H1 (cell line): ENCODE measurements around the gene SLC39A10. TPM values are rescaled to one million over a fixed set of nuclear protein-coding genes. Genes with fewer than 3 reads are reported as not detected.

ENCODE experiments used
- CTCF ChIA-PET: fragments of 300-600 bp; sonication (Branson Sonifier 250); formaldehyde crosslinking; loops from one replicate; lab custom pipeline; 2021; ENCODE audit not compliant: partially characterized antibody; lab: Charles Lee
- POLR2A ChIA-PET: fragments of 300-600 bp; sonication (Branson Sonifier 250); formaldehyde crosslinking; loops from one replicate; lab custom pipeline; 2021; ENCODE audit warnings: inconsistent platforms; ENCODE audit not compliant: partially characterized antibody; lab: Charles Lee
- DNase-seq, 2 experiments: peaks; one replicate each; pipeline versions ENCODE4 v3.0.0 to v3.0.0-alpha.2; 2010 to 2022; ENCODE audit warnings: low spot score in 2 of 2, low read depth in 1 of 2, mixed read lengths in 1 of 2
- FAIRE-seq: peaks from 2 replicates; lab custom pipeline; 2011; peaks lifted over from hg19 to GRCh38; lab: Jason Lieb, UNC
- H2AFZ ChIP-seq: 2 replicates; pipeline ENCODE4 v1.8.1; 2012; ENCODE audit warnings: low read length, inconsistent platforms
- H2AK5ac ChIP-seq: 2 replicates; pipeline ENCODE4 v1.6.1; 2013; ENCODE audit warnings: low read depth, low read length
- H2BK120ac ChIP-seq: replicated peaks from 2 replicates; pipeline ENCODE3; 2013; ENCODE audit warnings: low read depth, low read length, inconsistent platforms
- H2BK12ac ChIP-seq: 2 replicates; pipeline ENCODE4 v1.6.1; 2013; ENCODE audit warnings: low read depth, low read length
- H2BK15ac ChIP-seq: 2 replicates; pipeline ENCODE4 v1.6.1; 2013; ENCODE audit warnings: low read length
- H2BK20ac ChIP-seq: 2 replicates; pipeline ENCODE4 v1.6.1; 2013; ENCODE audit warnings: low read length
- H2BK5ac ChIP-seq: 2 replicates; pipeline ENCODE4 v1.6.1; 2013; ENCODE audit warnings: low read depth, low read length
- H3K14ac ChIP-seq: 2 replicates; pipeline ENCODE4 v1.6.1; 2013; ENCODE audit warnings: inconsistent platforms; ENCODE audit not compliant: insufficient read length
- H3K18ac ChIP-seq: 2 replicates; pipeline ENCODE4 v1.6.1; 2013; ENCODE audit warnings: low read length; ENCODE audit errors: extremely low read depth
- H3K23ac ChIP-seq: 2 replicates; pipeline ENCODE4 v1.6.1; 2013; ENCODE audit warnings: inconsistent platforms; ENCODE audit not compliant: insufficient read length
- H3K23me2 ChIP-seq: 2 replicates; pipeline ENCODE4 v1.6.1; 2013; ENCODE audit warnings: low read depth, low read length
- H3K27ac ChIP-seq: 2 replicates; pipeline ENCODE4 v1.6.1; 2011; ENCODE audit warnings: low read depth, low read length, inconsistent platforms
- H3K27me3 ChIP-seq, 4 experiments: replicated peaks in 1 of 4; 1 replicate in 1 of 4; 2 replicates in 3 of 4; pipeline versions ENCODE4 v1.6.1 to v1.8.1; 2011 to 2013; ENCODE audit warnings: low read length in 3 of 4, mild to moderate bottlenecking in 3 of 4, inconsistent platforms in 2 of 4, mixed read lengths in 2 of 4, moderate library complexity in 1 of 4; ENCODE audit not compliant: control insufficient read depth in 3 of 4, insufficient read depth in 3 of 4; ENCODE audit errors: extremely low read depth in 1 of 4
- H3K36me3 ChIP-seq, 4 experiments: 2 replicates each; pipeline versions ENCODE4 v1.6.1 to v1.8.1; 2011 to 2013; ENCODE audit warnings: mild to moderate bottlenecking in 4 of 4, low read length in 3 of 4, moderate library complexity in 2 of 4, control low read depth in 1 of 4, inconsistent platforms in 1 of 4; ENCODE audit not compliant: insufficient read depth in 4 of 4, control insufficient read depth in 2 of 4
- H3K4ac ChIP-seq: replicated peaks from 2 replicates; pipeline ENCODE3; 2013; ENCODE audit warnings: low read length, low read depth, mixed read lengths, inconsistent platforms; ENCODE audit not compliant: insufficient read length
- H3K4me1 ChIP-seq, 4 experiments: replicated peaks in 1 of 4; 1 replicate in 1 of 4; 2 replicates in 3 of 4; pipeline versions ENCODE4 v1.6.1 to v1.8.1; 2011 to 2013; ENCODE audit warnings: low read length in 3 of 4, inconsistent platforms in 2 of 4, mixed read lengths in 1 of 4; ENCODE audit not compliant: insufficient read depth in 4 of 4, control insufficient read depth in 3 of 4
- H3K4me2 ChIP-seq, 2 experiments: 2 replicates each; pipeline versions ENCODE4 v1.6.1 to v1.8.1; 2011 to 2013; ENCODE audit warnings: low read depth in 2 of 2, low read length in 2 of 2, control low read depth in 1 of 2, inconsistent platforms in 1 of 2, mild to moderate bottlenecking in 1 of 2; ENCODE audit not compliant: insufficient read depth in 1 of 2
- H3K4me3 ChIP-seq, 4 experiments: fragments of 200-600, 300-600 bp in 1 of 4; sonication (generic), shearing (Covaris generic), sonication (Bioruptor Twin) in 1 of 4; 2 replicates each; pipeline versions ENCODE4 v1.5.1 to v1.8.1; 2011 to 2016; ENCODE audit warnings: low read length in 4 of 4, low read depth in 3 of 4, control low read depth in 2 of 4, inconsistent platforms in 2 of 4, mild to moderate bottlenecking in 2 of 4, mixed read lengths in 1 of 4, moderate library complexity in 1 of 4; ENCODE audit not compliant: insufficient read depth in 2 of 4; ENCODE audit errors: extremely low read depth in 1 of 4
- H3K56ac ChIP-seq: replicated peaks from 2 replicates; pipeline ENCODE3; 2013; ENCODE audit warnings: low read depth, mild to moderate bottlenecking, mixed read lengths, low read length, inconsistent platforms; ENCODE audit not compliant: insufficient read length
- H3K79me1 ChIP-seq: 2 replicates; pipeline ENCODE4 v1.6.1; 2013; ENCODE audit warnings: low read depth, low read length, control low read depth
- H3K79me2 ChIP-seq, 2 experiments: 2 replicates each; pipeline versions ENCODE4 v1.6.1 to v1.8.1; 2012 to 2013; ENCODE audit warnings: low read length in 2 of 2, mild to moderate bottlenecking in 2 of 2, inconsistent platforms in 1 of 2; ENCODE audit not compliant: insufficient read depth in 2 of 2, control insufficient read depth in 1 of 2
- H3K9ac ChIP-seq, 4 experiments: replicated peaks in 1 of 4; 1 replicate in 1 of 4; 2 replicates in 3 of 4; pipeline versions ENCODE4 v1.6.1 to v1.8.1; 2011 to 2013; ENCODE audit warnings: low read depth in 3 of 4, low read length in 3 of 4, control low read depth in 2 of 4, mild to moderate bottlenecking in 2 of 4, moderate library complexity in 2 of 4, inconsistent platforms in 1 of 4; ENCODE audit errors: extremely low read depth in 1 of 4
- H3K9me3 ChIP-seq, 2 experiments: 2 replicates each; pipeline versions ENCODE4 v1.6.1 to v1.8.1; 2012 to 2013; ENCODE audit warnings: mild to moderate bottlenecking in 2 of 2, moderate library complexity in 2 of 2, control low read depth in 1 of 2, inconsistent platforms in 1 of 2, low read depth in 1 of 2, low read length in 1 of 2, mixed read lengths in 1 of 2; ENCODE audit not compliant: insufficient read depth in 2 of 2
- H4K20me1 ChIP-seq, 2 experiments: replicated peaks in 1 of 2; 2 replicates each; pipeline versions ENCODE3 to v1.8.1; 2011 to 2013; ENCODE audit warnings: inconsistent platforms in 2 of 2, low read length in 2 of 2, mild to moderate bottlenecking in 1 of 2; ENCODE audit not compliant: insufficient read depth in 2 of 2, control insufficient read depth in 1 of 2
- H4K5ac ChIP-seq: 2 replicates; pipeline ENCODE4 v1.6.1; 2013; ENCODE audit warnings: low read length, low read depth, mixed read lengths, inconsistent platforms; ENCODE audit not compliant: insufficient read length
- H4K8ac ChIP-seq: 2 replicates; pipeline ENCODE4 v1.8.0; 2013; ENCODE audit warnings: mild to moderate bottlenecking, moderate library complexity, low read length, inconsistent platforms; ENCODE audit not compliant: insufficient read depth; ENCODE audit errors: extremely low read depth
- H4K91ac ChIP-seq: replicated peaks from 2 replicates; pipeline ENCODE3; 2013; ENCODE audit warnings: low read length, mixed read lengths, inconsistent platforms; ENCODE audit not compliant: insufficient read length
- ATF2 ChIP-seq: IDR thresholded peaks from 2 replicates; pipeline ENCODE4 v1.6.1; 2012; ENCODE audit warnings: low read length, inconsistent platforms
- BACH1 ChIP-seq: IDR thresholded peaks from 2 replicates; pipeline ENCODE4 v1.6.1; 2012; ENCODE audit warnings: low read length, improper control_type of control experiment
- BRCA1 ChIP-seq: IDR thresholded peaks from 2 replicates; pipeline ENCODE4 v1.6.1; 2012; ENCODE audit warnings: low read depth, low read length, improper control_type of control experiment
- CTCF ChIP-seq, 3 experiments: IDR thresholded peaks; 1 replicate in 2 of 3; 2 replicates in 1 of 3; pipeline versions ENCODE4 v1.5.1 to v1.6.1; 2011; ENCODE audit warnings: low read length in 3 of 3, mild to moderate bottlenecking in 3 of 3, inconsistent platforms in 2 of 3, low read depth in 1 of 3, moderate library complexity in 1 of 3; ENCODE audit not compliant: insufficient read depth in 1 of 3; ENCODE audit errors: control extremely low read depth in 1 of 3
- EP300 ChIP-seq, 2 experiments: IDR thresholded peaks; 1 replicate in 1 of 2; 2 replicates in 1 of 2; pipeline ENCODE4 v1.6.1; 2011 to 2012; ENCODE audit warnings: low read depth in 2 of 2, low read length in 2 of 2, mild to moderate bottlenecking in 2 of 2, borderline replicate concordance in 1 of 2, inconsistent platforms in 1 of 2, moderate library complexity in 1 of 2
- KDM5A ChIP-seq: fragments of 200-600 bp; IDR thresholded peaks from 2 replicates; pipeline ENCODE4 v1.7.1; 2012; ENCODE audit warnings: mild to moderate bottlenecking, low read length, inconsistent platforms, mixed read lengths
- SIN3A ChIP-seq, 2 experiments: IDR thresholded peaks in 1 of 2; conservative IDR thresholded peaks in 1 of 2; 2 replicates each; pipeline ENCODE4 v1.6.1; 2011 to 2012; ENCODE audit warnings: low read length in 2 of 2, improper control_type of control experiment in 1 of 2, low read depth in 1 of 2, mild to moderate bottlenecking in 1 of 2
- SUZ12 ChIP-seq: fragments of 200-600 bp; sonication (generic); IDR thresholded peaks from 2 replicates; pipeline ENCODE4 v1.6.1; 2012; ENCODE audit warnings: mild to moderate bottlenecking, inconsistent platforms, low read length, moderate library complexity, mixed read lengths
- TAF1 ChIP-seq: IDR thresholded peaks from 2 replicates; pipeline ENCODE4 v1.6.1; 2011; ENCODE audit warnings: mild to moderate bottlenecking, low read depth, low read length
- TBP ChIP-seq: IDR thresholded peaks from 2 replicates; pipeline ENCODE4 v1.6.1; 2011; ENCODE audit warnings: low read depth, low read length, improper control_type of control experiment
- WGBS, 2 experiments: shearing (Covaris generic) in 1 of 2; methylation state at CpG; one replicate each; pipeline versions ENCODE4 v1.1.6 to v1.1.7; 2013 to 2015; ENCODE audit warnings: low lambda C conversion rate in 2 of 2, mixed read lengths in 2 of 2, inconsistent platforms in 1 of 2, low coverage in 1 of 2, missing lambda C conversion rate in 1 of 2; ENCODE audit not compliant: insufficient replicate concordance in 2 of 2, insufficient coverage in 1 of 2, insufficient read length in 1 of 2; ENCODE audit errors: extremely low coverage in 1 of 2, missing lambda C conversion rate in 1 of 2; 5-methylcytosine and 5-hydroxymethylcytosine counted together
- polyA plus RNA-seq, 7 experiments: library from polyadenylated mRNA; depleted of rRNA in 3 of 7; stranded (reverse) in 5 of 7; unstranded in 2 of 7; fragments of >200 nt in 5 of 7; fragments of 200-250 nt in 2 of 7; gene quantifications; 1 replicate in 5 of 7; 2 replicates in 1 of 7; 4 replicates in 1 of 7; pipeline versions ENCODE4 v1.2.1 to v1.2.3, GENCODE V29; 2011 to 2013; ENCODE audit warnings: missing spikeins in 2 of 7, mixed read lengths in 2 of 7
- total RNA-seq: library from RNA; stranded (reverse); fragmentation: NEBNext Ultra II Directional; extraction: Animal tissue kit (Norgen Biotek cat#: 25700); gene quantifications from 2 replicates; pipeline ENCODE4 v1.2.1, GENCODE V29; 2021

SLC39A10 gene
- total and polyA plus RNA-seq, 2 of the 8 experiments (the other 6 are each of a cell fraction or from before 2014, with no cell fraction given), result 68.1 to 234 TPM

- H2AK5ac ChIP-seq, result no peak overlapping the region
- no peak overlapping the region for H2BK15ac ChIP-seq
- H4K20me1 ChIP-seq, result no peaks in the 10 kb centered on the region
- no peak overlapping the region for H2BK5ac ChIP-seq
- 95% methylated on average over 2 of the region's 2 CpGs; no CpG with 5 or more reads in 1 of the 2 experiments for WGBS, 2 experiments
- H3K23me2 ChIP-seq, result no peaks in the 10 kb centered on the region
- no peaks in the 10 kb centered on the region for H3K4me1 ChIP-seq
- no peak overlapping the region for H2BK120ac ChIP-seq
- no peak overlapping the region for H3K4me2 ChIP-seq
- no peak overlapping the region for H3K56ac ChIP-seq
- H2AFZ ChIP-seq, result no peak overlapping the region
- ChIA-PET POLR2A (no interaction called here), CTCF (no interaction called here)
- no peak overlapping the region for H2BK20ac ChIP-seq
- no peak overlapping the region for H4K91ac ChIP-seq
- no peak overlapping the region for H4K5ac ChIP-seq
- H3K9me3 ChIP-seq, result no peaks in the 10 kb centered on the region
- H3K27me3 ChIP-seq, result no peaks in the 10 kb centered on the region
- H3K36me3 ChIP-seq, result no peaks in the 10 kb centered on the region
- FAIRE-seq, result no peak
- no peak overlapping the region for H3K23ac ChIP-seq
- no peak overlapping the region for H3K4ac ChIP-seq
- no peaks in the 10 kb centered on the region for H3K79me1 ChIP-seq
- no peak overlapping the region for H3K18ac ChIP-seq
- H3K14ac ChIP-seq, result no peak overlapping the region
- H4K8ac ChIP-seq, result no peak overlapping the region
- no peak overlapping the region for H3K9ac ChIP-seq
- H3K4me3 ChIP-seq, result no peak overlapping the region
- no peaks in the 10 kb centered on the region for H3K79me2 ChIP-seq
- no peak overlapping the region for H2BK12ac ChIP-seq
- no peak overlapping the region for H3K27ac ChIP-seq
- DNase-seq, result no peak
- TF ChIP-seq SIN3A (conservative IDR thresholded peaks at IDR 0.05 in 1 of 2, IDR thresholded peaks at IDR 0.05 in 1 of 2; ENCODE audit: low read depth in 1 of 2, low read length in 2 of 2), result no peak
- TF ChIP-seq SUZ12, result no peak
- TF ChIP-seq TAF1, result no peak
- TF ChIP-seq CTCF (IDR thresholded peaks at IDR 0.05; ENCODE audit: control extremely low read depth in 1 of 3, insufficient read depth in 1 of 3, low read depth in 1 of 3, low read length in 3 of 3), result no peak
- TF ChIP-seq EP300 (IDR thresholded peaks at IDR 0.05; ENCODE audit: borderline replicate concordance in 1 of 2, low read depth in 2 of 2, low read length in 2 of 2), result no peak
- TF ChIP-seq ATF2, result no peak
- no peak for TF ChIP-seq BRCA1
- no peak for TF ChIP-seq KDM5A
- no peak for TF ChIP-seq BACH1
- no peak for TF ChIP-seq TBP
Measured at GRCh38 chr2:195782156-195782555, 125.1 kb downstream of the SLC39A10 start.
